Caki2 (cell line): ENCODE data around the gene SMIM36. TPM values are rescaled to one million over a fixed set of nuclear protein-coding genes. Genes with fewer than 3 reads are reported as not detected.
A peak's percentile ranks its signal among the peaks of the same experiment; 100 is the strongest.
"Not testable (repeated sequence)": the region's sequence is repeated elsewhere in the genome, so short reads cannot be mapped to it uniquely, and the experiment has no call there.

Experiments
- DNase-seq: peaks from one replicate; pipeline ENCODE4 v3.0.0-alpha.2; 2015; ENCODE audit warnings: low read depth
- in situ Hi-C: cut with HindIII; loops from 2 replicates; pipeline ENCODE4 v1.10.0; 2016; ENCODE audit warnings: low sequenced_read_pairs, low pct_unique_long_range_greater_than_20kb, mixed read lengths
- total RNA-seq: library from RNA; depleted of rRNA; stranded (reverse); fragments of >200 nt; shearing (Covaris generic); gene quantifications from 2 replicates; pipeline ENCODE4 v1.2.3, GENCODE V29; 2014; ENCODE audit warnings: low replicate concordance; rRNA removed

Gene SMIM36
- total RNA-seq = not detected in 2 replicates

GRCh38 chr17:55510986-55511721 lies at the start of gene SMIM36:
Gene SMIM36, minus strand, starts transcription at chr17:55511452.
- in situ Hi-C loops = no loop called here
- DNase-seq = no peak

- DNase-seq = no peak
- in situ Hi-C loops = no loop called here
Observed at GRCh38 chr17:55555772-55556171, 44.5 kb upstream of the SMIM36 start.

GRCh38 chr17:55549140-55549539 lies 37.9 kb upstream of the SMIM36 start:
- in situ Hi-C loops = no loop called here
- no peak for DNase-seq

- in situ Hi-C loops = no loop called here
- DNase-seq = no peak
Observed at GRCh38 chr17:55546991-55547664, 35.9 kb upstream of the SMIM36 start.

GRCh38 chr17:55546481-55546880 lies 35.2 kb upstream of the SMIM36 start:
- in situ Hi-C loops = no loop called here

GRCh38 chr17:55545806-55546205 lies 34.6 kb upstream of the SMIM36 start:
- in situ Hi-C loops = no loop called here

More at GRCh38 chr17:55546481-55546880, 35.2 kb upstream of the SMIM36 start:
- no peak for DNase-seq

GRCh38 chr17:55543709-55544108 lies 32.5 kb upstream of the SMIM36 start:
- no peak for DNase-seq
- in situ Hi-C loops = no loop called here

More at GRCh38 chr17:55545806-55546205, 34.6 kb upstream of the SMIM36 start:
- no peak for DNase-seq

GRCh38 chr17:55540414-55541091 lies 29.3 kb upstream of the SMIM36 start:
- in situ Hi-C loops = no loop called here
- peak; percentile 79 for DNase-seq

- in situ Hi-C loops = no loop called here
- DNase-seq = no peak
Observed at GRCh38 chr17:55536205-55536604, 25.0 kb upstream of the SMIM36 start.

- no peak for DNase-seq
- in situ Hi-C loops = no loop called here
Observed at GRCh38 chr17:55533608-55534007, 22.4 kb upstream of the SMIM36 start.

- in situ Hi-C loops = no loop called here
Observed at GRCh38 chr17:55532670-55533069, 21.4 kb upstream of the SMIM36 start.

GRCh38 chr17:55531053-55531728 lies 19.9 kb upstream of the SMIM36 start:
- DNase-seq = no peak
- in situ Hi-C loops = no loop called here

More at GRCh38 chr17:55532670-55533069, 21.4 kb upstream of the SMIM36 start:
- DNase-seq = no peak

GRCh38 chr17:55530064-55530463 lies 18.8 kb upstream of the SMIM36 start:
- DNase-seq = no peak
- in situ Hi-C loops = no loop called here

GRCh38 chr17:55527540-55528118 lies 16.4 kb upstream of the SMIM36 start:
- in situ Hi-C loops = no loop called here
- peak; percentile 59 for DNase-seq

- DNase-seq = no peak
- in situ Hi-C loops = no loop called here
Observed at GRCh38 chr17:55524440-55525220, 13.4 kb upstream of the SMIM36 start.

GRCh38 chr17:55523032-55523431 lies 11.8 kb upstream of the SMIM36 start:
- DNase-seq, in situ Hi-C loops: not testable (repeated sequence)

- in situ Hi-C loops = no loop called here
- DNase-seq = no peak
Observed at GRCh38 chr17:55521186-55521585, 9.9 kb upstream of the SMIM36 start.
